Right kidney (tissue), 1 donor: ENCODE results near the gene ADGRG2.
"Not testable (repeated sequence)": the region's sequence is repeated elsewhere in the genome, so short reads cannot be mapped to it uniquely, and the experiment has no call there.

Source experiments
- DNase-seq: peaks from one replicate; pipeline ENCODE4 v3.0.0-alpha.2; 2016

The ADGRG2 gene

DNA sequence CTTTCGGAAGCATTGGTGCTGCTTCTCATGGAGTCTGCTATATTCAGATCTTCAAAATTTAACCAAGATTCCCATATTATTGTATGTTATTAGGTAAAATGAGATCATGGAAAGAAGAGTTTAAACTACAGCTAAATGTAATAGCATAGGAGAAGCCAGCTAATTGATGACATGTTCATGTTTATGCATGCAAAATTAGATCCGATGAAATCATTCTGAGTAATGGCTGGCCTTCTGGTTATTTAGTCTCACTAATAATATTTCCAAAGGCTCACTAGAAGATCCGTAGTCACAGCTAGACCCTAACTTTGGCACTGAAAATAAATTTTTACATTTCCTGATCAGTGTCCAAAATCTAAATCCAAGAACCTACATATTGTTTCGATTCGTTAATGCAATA, 118.5 kb downstream of the ADGRG2 start:
- DNase-seq = no peak

DNA sequence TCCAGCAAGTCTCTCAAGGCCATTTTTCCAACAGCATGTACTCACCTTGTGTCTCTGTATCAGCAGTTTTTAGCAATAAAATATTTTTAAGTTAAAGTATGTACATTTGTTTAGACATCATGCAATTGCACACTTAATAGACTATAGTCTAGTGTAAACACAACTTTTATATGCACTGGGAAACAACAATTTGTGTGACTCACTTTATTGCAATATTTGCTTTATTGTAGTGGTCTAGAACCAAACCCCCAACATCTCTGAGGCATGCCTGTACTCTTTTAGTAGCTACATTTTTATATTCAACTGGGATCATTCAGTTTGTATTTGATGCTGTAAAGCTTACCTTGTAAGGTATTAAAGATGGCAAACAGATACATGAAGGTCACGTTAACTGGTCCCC, 123.6 kb downstream of the ADGRG2 start:
- no peak for DNase-seq

DNA sequence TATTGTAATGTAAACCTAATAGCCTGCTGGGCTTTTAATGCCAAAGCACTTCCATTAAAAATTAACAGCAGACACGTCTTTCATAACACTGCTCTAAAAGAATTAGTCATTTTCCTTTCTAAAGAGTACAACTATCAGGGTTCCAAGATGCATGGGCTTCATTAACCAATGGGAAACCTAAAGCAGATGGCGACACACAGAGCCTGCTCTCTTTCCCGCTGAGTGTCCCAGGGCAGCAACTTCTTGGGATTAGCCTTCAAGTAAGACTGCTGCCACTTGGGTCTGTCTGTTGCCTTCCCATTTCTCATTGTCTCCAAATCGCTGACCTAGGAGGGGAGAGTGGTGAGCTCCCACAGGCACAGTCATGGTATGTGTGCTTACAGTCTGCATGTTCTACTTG, 124.4 kb downstream of the ADGRG2 start:
- DNase-seq = no peak

DNA sequence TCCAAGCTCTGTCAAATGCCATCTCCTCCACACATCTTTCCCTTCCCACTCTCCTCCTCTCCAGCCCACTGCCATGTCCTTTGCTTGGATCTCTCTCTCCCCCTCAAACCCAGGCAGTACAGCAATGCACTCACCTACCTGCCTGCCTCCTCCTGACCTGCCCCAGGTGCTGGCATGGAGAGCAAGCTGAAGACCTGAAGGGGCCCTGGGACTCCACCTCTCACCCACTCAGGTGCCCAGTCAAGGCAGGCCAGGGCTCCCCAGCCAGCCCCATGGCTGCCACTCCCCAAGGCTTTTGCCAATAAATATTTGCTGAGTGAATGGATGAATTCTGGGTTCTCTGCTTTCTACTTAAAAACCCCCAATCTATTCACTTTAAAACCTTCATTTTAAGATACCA, 125.7 kb downstream of the ADGRG2 start:
- DNase-seq = no peak

DNA sequence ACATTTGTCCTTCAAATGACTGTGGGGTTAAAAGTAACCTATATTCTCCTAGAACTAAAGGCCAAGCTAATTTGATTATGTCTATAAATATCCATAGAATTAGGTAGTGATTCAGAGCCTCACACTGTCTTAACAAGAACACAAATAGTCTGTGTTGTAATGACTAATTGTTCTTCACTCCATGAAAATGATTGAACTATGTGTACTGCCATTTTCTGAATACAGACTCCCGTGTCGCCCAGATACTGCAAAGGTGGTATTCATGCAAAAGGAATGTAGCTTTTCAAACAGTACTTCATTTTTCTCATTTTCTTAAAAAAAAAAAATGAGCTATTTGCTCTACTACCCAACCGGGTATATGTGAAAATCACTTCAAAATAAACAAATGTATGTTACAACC, 127.0 kb downstream of the ADGRG2 start:
- DNase-seq = no peak

DNA sequence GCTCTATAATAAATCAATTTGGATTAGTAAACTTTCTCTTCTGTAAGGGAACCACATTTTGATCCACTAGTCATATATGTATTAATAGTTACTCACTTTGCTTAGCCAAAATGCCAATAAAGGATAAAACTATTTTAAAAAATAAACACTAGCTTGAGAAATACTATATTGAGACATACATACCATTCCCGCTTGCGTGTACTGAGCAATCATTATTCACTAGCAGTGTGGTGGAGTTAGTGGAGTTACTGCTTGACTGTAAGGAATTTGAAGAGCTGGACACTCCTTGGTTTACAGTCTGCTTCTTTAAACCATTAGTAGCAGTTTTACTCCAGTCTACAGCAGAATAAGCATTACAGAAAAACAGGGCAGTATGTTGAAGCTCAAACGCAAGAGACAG, 127.6 kb downstream of the ADGRG2 start:
- no peak for DNase-seq

DNA sequence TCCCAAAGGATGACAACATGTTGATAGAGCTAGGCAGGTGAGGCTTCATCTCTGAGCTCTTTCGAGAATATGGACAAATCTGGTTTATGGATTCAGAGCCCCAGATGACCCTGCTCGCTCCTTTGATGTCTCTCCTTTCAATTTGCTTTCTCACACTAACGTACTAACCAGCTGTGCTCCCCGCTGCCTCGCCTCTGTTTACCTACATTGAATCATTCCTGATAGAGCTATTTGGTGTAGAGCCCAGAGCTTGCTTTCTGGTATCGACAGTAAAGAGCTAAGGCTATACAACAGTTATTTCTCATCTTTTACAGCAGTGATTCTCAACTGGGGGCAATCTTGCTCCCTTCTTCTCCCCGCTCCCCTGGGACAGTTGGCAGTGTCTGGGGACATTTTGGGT, 129.4 kb downstream of the ADGRG2 start:
- no peak for DNase-seq

DNA sequence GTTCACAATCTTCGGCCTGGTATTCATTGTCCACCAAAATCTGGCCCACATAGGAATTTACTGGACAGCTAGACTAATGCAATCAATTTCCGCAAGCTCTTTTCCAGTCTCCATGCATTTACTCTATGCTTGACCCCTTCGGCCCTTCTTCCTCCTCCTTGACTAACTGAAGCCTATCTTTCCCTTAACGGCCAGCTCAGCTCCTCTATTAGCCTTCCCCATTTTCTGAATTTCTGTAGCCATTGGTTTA, 137.2 kb downstream of the ADGRG2 start:
- DNase-seq = no peak

DNA sequence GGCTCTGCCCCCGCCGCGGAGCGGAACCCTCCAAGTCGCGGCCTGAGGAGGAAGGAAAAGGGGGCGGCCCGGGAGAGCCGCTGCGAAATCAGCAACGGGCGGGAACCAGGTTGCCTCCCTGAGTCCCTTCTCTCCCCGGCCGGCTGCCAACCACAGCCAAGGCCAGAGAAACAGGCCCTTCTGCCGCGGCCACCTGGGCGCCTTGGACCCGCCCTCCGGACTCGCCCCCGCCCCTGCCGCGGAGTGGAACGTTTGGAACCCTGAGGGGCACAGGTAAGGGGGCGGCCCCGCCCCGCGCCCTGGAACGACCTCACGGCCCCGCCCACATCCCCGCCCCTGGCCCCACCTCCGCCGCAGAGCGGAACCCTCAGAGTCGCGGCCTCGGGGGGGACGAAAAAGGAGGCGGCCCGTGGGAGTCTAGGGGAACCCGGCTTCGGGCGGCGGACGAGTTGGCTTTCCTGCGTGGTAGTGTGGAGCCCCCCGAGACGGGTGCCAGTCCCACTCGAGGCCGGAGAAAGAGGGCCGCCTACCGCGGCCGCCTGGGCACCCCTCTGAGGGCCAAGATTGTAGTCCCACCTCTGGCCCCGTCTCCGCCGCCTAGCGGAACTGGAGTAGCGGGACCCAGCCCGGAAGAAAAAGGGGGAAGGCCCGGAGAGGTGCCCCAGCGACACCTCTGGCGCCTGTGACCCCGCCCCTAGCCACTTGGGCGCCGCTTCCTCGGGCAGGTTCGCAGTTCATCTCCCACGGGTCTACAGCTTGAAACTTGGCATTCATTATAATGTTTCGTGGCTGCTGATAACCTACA, 137.7 kb downstream of the ADGRG2 start:
- peak; percentile 91 for DNase-seq

DNA sequence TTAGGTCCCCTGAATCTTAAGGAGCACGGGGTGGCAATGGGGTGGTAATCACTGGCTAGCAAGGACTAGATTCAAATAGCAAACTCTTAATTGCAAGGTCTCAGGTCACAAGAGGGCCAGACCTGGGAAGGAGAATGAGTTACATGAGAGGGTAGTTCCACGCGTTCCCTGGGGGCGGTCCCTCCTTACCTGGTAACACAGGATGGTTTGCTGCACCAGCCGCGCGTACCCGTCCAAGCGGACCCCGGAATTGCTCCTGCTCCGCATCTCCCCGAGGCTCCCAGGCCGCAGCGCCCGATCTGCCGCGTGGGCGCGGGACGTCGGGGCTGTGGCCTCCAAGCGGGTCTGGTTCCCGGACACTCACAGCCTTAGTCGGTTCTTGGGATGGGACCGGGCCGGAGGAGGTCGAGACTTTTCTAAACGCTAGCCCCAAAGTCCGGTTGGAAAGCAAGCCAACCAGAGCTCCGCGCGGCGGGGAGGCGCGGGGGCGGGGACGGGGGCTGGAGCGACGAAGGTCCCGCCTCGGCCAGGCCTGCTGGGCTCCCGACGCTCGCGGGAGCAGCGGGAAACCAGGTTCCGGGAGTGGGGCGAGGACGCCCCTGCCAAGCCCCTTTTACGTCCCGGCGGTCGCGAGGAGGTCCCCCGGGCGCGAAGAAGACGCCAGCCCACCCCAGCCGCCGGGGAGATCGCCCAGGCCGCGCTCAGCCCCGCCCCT, 138.4 kb downstream of the ADGRG2 start, which contains the start of gene PHKA2:
PHKA2 (minus strand) TSS at position 449 of the 715 bp plus-strand sequence; CDS start at position 267, 182 bp downstream.
- DNase-seq = no peak

DNA sequence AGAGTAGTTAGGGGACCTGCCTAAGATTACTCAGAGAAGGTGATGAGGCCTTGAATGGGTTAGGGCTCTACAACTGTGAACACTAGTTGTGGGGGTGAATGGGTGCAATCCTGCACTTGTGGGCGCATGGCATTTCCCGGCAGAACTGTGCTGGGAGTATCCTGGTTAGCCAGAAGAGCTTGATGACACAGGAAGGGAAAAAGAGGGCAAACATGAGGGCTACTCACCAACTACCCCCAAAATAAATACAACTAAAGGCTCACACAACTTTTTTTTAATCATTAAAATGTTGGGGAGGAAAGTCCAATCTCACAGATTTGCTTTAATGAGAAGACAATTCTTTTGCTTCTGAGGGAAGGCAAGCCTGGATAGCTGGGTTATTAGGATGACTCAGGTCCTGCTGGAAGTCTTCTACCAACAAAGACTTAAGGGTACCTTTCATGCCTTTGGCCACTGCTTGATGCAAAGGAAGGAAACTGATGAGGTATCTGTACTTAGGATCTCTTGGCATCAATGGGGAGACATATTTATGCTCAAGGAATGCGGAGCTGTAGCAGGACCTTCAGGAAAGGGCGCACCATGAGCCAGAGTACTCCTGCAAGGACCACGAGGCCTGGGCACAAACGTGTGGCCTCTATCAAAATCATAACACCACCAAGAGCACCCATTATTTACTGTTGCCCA, 141.0 kb downstream of the ADGRG2 start:
- no peak for DNase-seq

DNA sequence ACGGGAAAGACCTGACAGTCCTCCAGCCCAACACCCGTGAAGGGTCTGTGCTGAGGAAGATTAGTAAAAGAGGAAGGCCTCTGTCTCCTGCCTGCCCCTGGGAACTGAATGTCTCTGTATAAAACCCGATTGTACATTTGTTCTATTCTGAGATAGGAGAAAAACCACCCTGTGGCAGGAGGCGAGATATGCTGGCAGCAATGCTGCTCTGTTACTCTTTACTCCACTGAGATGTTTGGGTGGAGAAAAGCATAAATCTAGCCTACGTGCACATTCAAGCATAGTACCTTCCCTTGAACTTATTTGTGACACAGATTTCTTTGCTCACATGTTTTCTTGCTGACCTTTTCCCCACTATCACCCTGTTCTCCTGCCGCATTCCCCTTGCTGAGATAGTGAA, 142.0 kb downstream of the ADGRG2 start:
- DNase-seq = not testable (repeated sequence)

DNA sequence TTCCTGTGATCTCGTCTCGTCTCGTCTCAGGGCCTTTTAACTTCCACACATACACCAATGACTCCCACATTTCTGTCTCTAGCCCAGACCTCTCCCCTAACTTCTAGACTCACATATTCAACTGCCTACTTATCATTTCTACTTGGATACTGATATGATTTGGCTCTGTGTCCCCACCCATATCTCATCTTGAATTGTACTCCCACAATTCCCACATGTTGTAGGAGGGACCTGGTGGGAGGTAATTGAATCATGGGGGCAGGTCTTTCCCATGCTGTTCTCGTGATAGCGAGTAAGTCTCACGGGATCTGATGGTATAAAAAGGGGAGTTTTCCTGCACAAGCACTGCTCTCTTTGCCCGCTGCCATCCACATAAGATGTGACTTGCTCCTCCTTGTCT, 147.3 kb downstream of the ADGRG2 start:
- no peak for DNase-seq

DNA sequence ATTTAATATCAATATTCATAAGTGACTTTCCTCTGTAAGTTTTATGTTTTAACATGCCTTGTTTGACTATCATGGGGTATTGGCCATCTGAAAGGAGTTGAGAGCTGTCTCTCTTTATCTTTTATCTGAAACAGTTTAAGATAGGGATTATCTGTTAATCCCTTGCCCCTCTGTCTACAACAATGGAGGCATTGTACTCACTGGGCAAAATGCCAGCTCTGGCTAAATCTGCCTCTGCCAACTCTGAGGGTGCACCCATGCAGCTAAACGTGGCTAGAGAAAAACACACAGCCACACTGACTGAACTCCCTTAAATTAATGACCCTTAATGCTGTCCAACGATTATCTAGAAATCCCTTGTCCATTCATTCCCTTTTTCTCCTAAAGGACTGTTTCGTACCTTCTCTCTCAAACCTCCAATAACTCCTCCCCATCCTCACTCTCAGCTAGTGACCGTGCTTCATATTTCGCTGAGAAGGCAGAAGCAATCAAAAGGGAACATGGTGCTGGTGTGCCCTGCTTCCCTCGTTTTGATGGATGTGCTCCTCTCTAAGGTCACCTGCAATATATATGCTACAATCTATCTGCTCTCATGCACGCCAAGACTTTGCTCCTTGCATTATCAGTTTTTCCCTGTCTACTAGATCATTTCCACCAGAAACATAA, 148.6 kb downstream of the ADGRG2 start:
- no peak for DNase-seq

DNA sequence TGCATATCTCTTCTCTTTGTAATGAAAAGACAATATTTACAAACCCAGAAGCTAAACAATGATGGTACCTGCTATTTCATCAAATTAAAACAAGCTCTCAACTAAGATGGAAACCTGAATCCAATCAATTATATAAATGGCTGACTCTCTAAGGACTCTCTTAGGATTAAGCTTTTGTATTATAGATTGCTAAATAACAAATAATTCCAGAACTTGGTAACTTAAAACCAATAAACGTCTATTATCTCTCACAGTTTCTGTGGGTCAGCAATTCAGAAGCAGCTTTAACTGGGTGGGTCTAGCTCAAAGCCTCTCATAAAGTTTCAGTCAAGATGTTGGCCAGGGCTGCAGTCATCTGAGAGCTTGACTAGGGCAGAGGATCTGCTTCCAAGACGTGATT, 150.8 kb downstream of the ADGRG2 start:
- no peak for DNase-seq

DNA sequence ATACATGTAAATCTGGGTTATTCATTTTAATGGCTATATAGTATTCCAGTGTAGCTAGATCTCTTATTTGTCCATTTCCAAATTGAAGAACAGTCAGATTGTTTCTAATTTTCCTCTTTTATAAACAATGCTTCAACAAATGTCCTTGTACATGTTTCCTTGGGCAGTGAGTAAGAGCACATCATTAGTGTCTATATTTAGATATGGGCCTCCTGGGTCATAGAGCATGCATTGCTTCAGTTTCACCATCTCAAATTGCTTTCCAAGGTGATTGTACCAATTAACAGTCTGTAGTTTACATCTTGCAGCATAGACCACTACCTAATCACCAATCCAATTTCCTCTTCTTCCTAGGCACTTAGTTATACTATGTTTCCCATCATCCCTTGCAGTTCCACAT, 151.8 kb downstream of the ADGRG2 start:
- no peak for DNase-seq

DNA sequence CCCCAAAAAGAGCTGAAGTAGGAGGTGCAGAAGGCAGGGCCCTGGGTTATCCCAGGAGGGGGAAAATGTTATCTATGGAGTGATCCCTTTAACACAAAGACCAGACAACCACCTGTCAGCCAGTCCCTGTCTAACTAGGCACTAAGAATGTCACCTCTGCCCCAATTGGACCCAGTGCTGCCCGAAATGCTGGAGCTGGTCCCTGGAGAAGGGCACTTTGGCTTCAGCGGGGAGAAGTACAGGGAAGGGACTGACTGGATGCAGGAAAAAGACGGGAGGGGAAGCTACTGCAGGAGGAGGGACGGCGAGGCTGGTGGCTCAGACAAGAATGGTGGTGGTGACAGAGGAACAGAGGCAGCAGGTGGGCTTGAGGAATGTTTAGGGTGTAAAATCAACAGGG, 155.6 kb downstream of the ADGRG2 start:
- DNase-seq = no peak

DNA sequence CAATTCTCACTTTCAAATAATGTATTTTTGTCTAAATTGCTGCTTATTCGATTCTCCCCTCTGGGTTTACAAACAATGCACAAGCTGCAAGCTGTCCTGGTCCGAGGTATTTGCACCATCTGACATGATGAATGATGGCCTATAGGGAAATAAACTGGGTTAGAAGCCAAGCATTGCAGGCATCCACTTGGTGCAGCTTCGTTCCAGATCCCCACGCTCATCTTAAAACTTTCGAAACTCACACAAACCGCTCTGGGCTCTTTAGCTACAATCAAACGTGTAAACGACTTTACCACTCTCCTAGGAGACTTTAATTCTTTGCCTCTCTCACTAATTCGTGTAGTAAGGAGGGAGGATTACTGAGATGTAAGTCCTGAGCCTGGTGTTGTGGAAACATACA, 157.4 kb downstream of the ADGRG2 start:
- no peak for DNase-seq

DNA sequence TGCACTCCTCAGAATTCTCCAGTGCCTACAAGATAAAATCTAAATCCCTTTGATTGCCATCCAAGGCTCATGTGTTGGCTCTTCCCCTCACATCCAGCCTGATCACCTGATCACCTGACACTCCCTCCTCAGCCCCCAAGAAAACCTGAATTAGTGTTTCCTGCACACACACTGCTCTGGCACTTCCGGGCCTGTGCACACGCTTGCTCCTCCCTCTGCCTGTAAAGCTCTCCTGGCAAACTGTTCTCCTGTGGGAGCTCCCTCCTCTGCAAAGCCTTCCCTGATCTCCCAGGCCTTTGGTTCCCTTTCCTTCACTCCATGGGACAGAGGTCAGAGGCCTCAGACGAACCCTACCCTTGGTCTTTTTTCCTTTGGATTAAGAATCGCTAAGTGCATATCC, 158.2 kb downstream of the ADGRG2 start:
- DNase-seq = no peak

DNA sequence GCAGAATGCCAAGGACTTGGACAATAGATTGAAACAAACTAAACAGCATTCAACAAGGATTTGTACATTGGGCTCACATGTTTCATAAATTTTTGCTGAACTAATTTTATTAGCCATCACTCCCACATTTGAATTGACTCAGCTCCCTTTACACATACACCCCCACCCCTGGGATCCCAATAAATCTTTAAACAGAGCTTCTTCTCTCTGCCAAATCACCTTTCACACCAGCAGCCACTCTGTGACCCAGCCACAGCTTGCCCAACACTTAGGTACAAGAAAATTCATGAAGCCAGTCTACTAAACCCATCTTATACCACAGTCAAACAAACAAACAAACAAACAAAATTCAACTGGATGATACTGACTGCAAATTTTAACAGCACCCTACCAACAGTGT, 159.9 kb downstream of the ADGRG2 start:
- no peak for DNase-seq

DNA sequence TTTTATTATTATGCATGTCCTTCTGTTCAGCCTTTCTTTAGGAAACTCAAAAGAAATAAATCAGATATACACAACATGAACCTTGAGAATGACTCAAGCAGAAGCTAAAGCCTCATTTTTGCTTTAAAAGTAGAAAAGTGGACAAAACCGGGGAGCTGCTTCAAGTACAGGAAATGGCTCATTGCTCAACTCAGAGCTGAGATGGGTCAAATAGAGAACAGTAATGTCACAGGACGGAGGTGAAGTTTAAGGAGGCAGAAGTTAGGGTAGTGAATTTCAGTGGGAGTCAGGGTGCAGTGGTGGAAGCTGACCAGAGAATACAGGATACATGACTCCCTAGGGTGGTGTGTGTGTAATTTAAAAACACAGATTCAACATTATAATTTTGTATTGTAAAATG, 160.6 kb downstream of the ADGRG2 start:
- no peak for DNase-seq

DNA sequence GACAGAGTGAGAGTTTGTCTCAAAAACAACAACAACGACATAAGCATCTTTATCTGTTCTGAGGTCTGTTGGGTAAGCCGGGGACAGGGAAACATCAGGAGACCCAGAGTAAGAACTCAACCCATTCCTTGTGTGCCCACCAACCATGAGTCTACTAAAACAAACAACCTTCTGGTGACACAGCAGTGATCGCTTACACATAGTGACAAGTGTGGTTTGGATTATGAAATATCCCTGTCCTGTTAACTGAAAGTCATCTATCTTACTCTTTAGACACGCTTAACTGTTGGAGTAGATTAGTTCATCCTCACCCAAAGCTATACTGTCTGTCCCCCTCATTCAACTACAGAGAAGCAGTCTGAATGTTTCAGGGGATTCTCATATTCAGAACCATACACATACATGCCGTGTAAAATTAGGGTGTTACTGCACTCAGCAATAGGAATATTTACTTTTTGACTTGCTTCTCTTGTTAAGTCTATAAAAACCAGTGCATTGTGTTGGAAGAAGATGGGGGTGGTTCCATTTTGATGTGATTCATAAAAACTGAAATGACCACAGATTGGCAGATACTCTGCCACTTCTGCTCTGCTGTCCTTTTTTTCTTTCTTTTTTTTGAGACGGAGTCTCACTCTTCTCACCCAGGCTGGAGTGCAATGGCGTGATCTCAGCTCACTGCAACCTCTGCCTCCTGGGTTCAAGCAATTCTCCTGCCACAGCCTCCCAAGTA, 165.8 kb downstream of the ADGRG2 start:
- no peak for DNase-seq
